IPS-15b (cell line): ENCODE results near the gene MAGI2.

Experiments
- H3K27me3 ChIP-seq: one replicate; pipeline ENCODE4 v1.6.1; 2013; ENCODE audit warnings: low read length; ENCODE audit not compliant: control insufficient read depth, insufficient read depth
- H3K36me3 ChIP-seq: one replicate; pipeline ENCODE4 v1.6.1; 2013; ENCODE audit warnings: low read length; ENCODE audit not compliant: control insufficient read depth, insufficient read depth
- H3K4me1 ChIP-seq: one replicate; pipeline ENCODE4 v1.6.1; 2013; ENCODE audit warnings: mild to moderate bottlenecking, low read length; ENCODE audit not compliant: control insufficient read depth, insufficient read depth
- H3K4me3 ChIP-seq: one replicate; pipeline ENCODE4 v1.5.1; 2013; ENCODE audit warnings: low read depth, low read length
- H3K9ac ChIP-seq: one replicate; pipeline ENCODE4 v1.6.1; 2013; ENCODE audit warnings: low read depth, mild to moderate bottlenecking, low read length
- H3K9me3 ChIP-seq: one replicate; pipeline ENCODE4 v1.6.1; 2013; ENCODE audit warnings: mild to moderate bottlenecking, low read length; ENCODE audit not compliant: control insufficient read depth, insufficient read depth

The MAGI2 gene

GRCh38 chr7:78438433-78438832 is 1015.0 kb downstream of the MAGI2 start:
- H3K36me3 ChIP-seq: no peaks in the 10 kb centered on the region
- H3K4me3 ChIP-seq: no peak overlapping the region
- no peaks in the 10 kb centered on the region for H3K27me3 ChIP-seq
- H3K4me1 ChIP-seq: no peaks in the 10 kb centered on the region
- H3K9ac ChIP-seq: no peak overlapping the region
- no peaks in the 10 kb centered on the region for H3K9me3 ChIP-seq

DNA sequence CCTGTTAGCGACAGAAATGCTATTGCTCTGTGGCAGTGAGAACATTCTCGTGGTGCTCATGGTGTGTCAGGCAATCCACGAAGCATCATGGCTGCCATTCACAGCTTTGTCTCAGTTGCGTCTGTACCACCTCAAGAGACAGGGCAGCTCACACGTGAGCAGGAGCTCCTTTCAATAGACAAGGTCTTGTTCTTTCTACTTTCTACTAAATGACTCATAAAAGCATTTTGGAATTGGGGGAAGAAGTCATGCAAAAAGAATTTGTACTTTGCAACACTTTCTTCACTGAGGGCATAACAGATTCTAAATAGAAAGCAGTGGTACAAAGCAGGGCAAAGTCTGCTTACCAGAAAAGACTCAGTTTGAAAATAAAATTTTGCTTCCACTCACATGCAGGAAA is 1016.3 kb downstream of the MAGI2 start:
- H3K27me3 ChIP-seq: no peaks in the 10 kb centered on the region
- no peaks in the 10 kb centered on the region for H3K36me3 ChIP-seq
- H3K9me3 ChIP-seq: no peaks in the 10 kb centered on the region
- no peaks in the 10 kb centered on the region for H3K4me1 ChIP-seq
- H3K4me3 ChIP-seq: no peak overlapping the region
- no peak overlapping the region for H3K9ac ChIP-seq

DNA sequence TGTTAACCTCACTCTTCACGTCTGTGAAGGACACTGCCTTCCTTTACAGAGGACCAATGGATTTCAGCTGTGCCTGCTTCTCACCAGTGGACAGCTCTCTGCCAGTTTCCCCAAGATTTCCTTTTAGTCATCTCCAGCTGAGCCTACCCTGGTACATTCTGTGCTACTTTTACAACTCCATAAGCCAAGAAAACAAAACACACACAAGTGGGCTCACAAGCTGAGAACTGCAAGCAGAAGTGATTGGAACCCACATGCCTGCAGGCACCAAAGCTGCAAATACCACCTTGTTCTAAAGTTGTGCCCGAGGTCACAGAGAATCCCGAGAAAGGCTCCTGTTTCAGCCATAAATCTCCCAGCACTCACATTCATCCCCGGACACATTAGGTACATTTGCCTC is 1018.1 kb downstream of the MAGI2 start:
- no peak overlapping the region for H3K4me3 ChIP-seq
- no peak overlapping the region for H3K9ac ChIP-seq
- no peaks in the 10 kb centered on the region for H3K4me1 ChIP-seq
- no peaks in the 10 kb centered on the region for H3K27me3 ChIP-seq
- no peaks in the 10 kb centered on the region for H3K9me3 ChIP-seq
- no peaks in the 10 kb centered on the region for H3K36me3 ChIP-seq

DNA sequence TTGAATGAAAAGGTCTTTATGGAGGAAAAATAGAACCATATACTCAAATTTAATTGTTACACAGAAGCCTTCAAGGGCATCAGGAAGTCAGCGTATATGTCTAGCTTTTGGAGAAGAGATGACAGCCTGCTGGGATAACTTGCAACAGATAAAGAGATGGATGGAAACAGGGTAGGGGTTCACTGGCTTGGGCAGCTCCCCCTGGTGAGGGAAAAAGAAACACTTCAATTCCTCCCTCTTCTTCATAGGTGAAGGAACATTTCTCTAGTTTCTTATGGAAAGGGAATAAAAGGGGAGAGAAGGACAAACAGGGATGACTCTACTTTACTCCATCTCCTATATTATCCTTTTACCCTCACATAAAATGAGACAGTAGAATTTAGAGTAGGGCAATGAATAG is 1019.2 kb downstream of the MAGI2 start:
- no peak overlapping the region for H3K4me3 ChIP-seq
- H3K4me1 ChIP-seq: no peaks in the 10 kb centered on the region
- no peak overlapping the region for H3K9ac ChIP-seq
- H3K27me3 ChIP-seq: no peaks in the 10 kb centered on the region
- H3K36me3 ChIP-seq: no peaks in the 10 kb centered on the region
- no peaks in the 10 kb centered on the region for H3K9me3 ChIP-seq

DNA sequence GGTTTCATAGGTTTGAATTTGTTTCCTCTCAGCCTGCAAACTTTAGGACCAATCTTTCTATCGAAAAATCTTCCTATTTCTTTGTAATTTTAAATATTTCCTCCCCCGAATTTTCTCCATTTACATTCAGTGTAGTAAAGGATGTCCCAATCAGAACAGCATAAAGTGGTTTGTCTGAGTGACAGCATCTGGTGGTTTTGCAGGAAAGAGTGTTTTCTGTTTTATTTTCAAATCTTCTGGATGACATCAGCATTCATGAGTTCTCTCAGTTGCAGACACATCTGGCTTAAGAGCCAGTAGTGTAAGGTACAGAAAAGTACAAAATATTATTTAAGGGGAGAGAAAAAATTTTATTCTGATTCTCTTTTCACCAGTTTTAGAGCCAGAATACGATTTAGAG is 1020.0 kb downstream of the MAGI2 start:
- Histone ChIP-seq H3K4me3 (no peak overlapping the region), H3K36me3 (no peaks in the 10 kb centered on the region), H3K9me3 (no peaks in the 10 kb centered on the region), H3K27me3 (no peaks in the 10 kb centered on the region), H3K9ac (no peak overlapping the region), H3K4me1 (no peaks in the 10 kb centered on the region)

- H3K36me3 ChIP-seq: no peaks in the 10 kb centered on the region
- H3K4me3 ChIP-seq: no peak overlapping the region
- no peaks in the 10 kb centered on the region for H3K9me3 ChIP-seq
- no peaks in the 10 kb centered on the region for H3K27me3 ChIP-seq
- H3K4me1 ChIP-seq: no peaks in the 10 kb centered on the region
- no peak overlapping the region for H3K9ac ChIP-seq
Observed at GRCh38 chr7:78429878-78430277, 1023.6 kb downstream of the MAGI2 start.

- Histone ChIP-seq H3K36me3 (no peaks in the 10 kb centered on the region), H3K4me3 (no peak overlapping the region), H3K9me3 (no peaks in the 10 kb centered on the region), H3K4me1 (no peaks in the 10 kb centered on the region), H3K9ac (no peak overlapping the region), H3K27me3 (no peaks in the 10 kb centered on the region)
Observed at GRCh38 chr7:78427209-78427608, 1026.3 kb downstream of the MAGI2 start.

GRCh38 chr7:78420001-78420400 is 1033.5 kb downstream of the MAGI2 start:
- Histone ChIP-seq H3K9ac (no peak overlapping the region), H3K4me3 (no peak overlapping the region), H3K27me3 (no peaks in the 10 kb centered on the region), H3K9me3 (no peaks in the 10 kb centered on the region), H3K36me3 (no peaks in the 10 kb centered on the region), H3K4me1 (no peaks in the 10 kb centered on the region)

- H3K9ac ChIP-seq: no peak overlapping the region
- no peaks in the 10 kb centered on the region for H3K9me3 ChIP-seq
- no peaks in the 10 kb centered on the region for H3K36me3 ChIP-seq
- no peaks in the 10 kb centered on the region for H3K4me1 ChIP-seq
- no peak overlapping the region for H3K4me3 ChIP-seq
- no peaks in the 10 kb centered on the region for H3K27me3 ChIP-seq
Observed at GRCh38 chr7:78417180-78417853, 1036.2 kb downstream of the MAGI2 start.

DNA sequence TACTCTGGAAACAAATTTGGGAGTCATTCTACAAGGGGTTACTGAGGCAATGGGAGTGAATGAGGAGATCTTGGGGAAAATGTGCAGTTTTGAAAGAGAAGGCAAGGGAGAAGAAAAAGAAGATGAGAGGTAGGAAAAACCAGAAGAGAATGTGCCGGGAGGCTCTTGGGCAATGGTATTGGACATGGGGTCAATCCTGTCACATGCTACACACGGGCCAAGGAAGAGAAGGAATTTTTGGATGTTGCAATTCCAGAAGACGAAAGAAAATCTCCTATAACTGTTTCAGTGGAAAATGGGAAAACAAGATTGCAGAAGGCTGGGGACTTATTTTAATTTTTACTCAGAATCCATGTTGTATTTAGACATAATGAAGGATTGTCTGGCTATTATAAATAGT is 1039.9 kb downstream of the MAGI2 start:
- Histone ChIP-seq H3K9ac (no peak overlapping the region), H3K4me3 (no peak overlapping the region), H3K9me3 (no peaks in the 10 kb centered on the region), H3K36me3 (no peaks in the 10 kb centered on the region), H3K4me1 (no peaks in the 10 kb centered on the region), H3K27me3 (no peaks in the 10 kb centered on the region)

- no peaks in the 10 kb centered on the region for H3K36me3 ChIP-seq
- H3K9ac ChIP-seq: no peak overlapping the region
- H3K4me3 ChIP-seq: no peak overlapping the region
- no peaks in the 10 kb centered on the region for H3K27me3 ChIP-seq
- no peaks in the 10 kb centered on the region for H3K9me3 ChIP-seq
- H3K4me1 ChIP-seq: no peaks in the 10 kb centered on the region
Observed at GRCh38 chr7:78412216-78412858, 1041.1 kb downstream of the MAGI2 start.

DNA sequence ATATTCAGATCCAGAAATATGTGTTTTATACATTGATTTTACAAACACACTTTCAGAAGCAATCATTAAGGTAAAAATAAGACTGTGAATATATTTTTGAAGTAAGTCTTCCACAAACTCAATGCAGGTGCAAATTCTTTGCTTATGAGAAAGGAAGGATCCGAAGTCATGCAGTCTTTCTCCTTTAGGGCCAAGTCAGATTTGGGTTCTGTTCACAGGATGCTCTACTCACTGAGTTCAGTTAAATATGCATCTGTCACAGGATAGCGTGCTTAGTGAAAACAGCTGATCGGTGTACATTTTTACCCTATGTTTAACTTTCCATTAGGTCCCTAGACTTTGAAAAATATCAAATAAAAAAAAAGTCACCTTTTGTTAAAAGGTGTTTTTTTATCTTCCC is 1046.4 kb downstream of the MAGI2 start:
- Histone ChIP-seq H3K9me3 (no peaks in the 10 kb centered on the region), H3K27me3 (no peaks in the 10 kb centered on the region), H3K4me1 (no peaks in the 10 kb centered on the region), H3K9ac (no peak overlapping the region), H3K4me3 (no peak overlapping the region), H3K36me3 (no peaks in the 10 kb centered on the region)
